GM19043 (cell line): ENCODE results near the gene GPR143.
"Not testable (repeated sequence)": the region's sequence is repeated elsewhere in the genome, so short reads cannot be mapped to it uniquely, and the experiment has no call there.

ENCODE experiments used
- ATAC-seq: cut with Tn5 transposase; IDR thresholded peaks from one replicate; pipeline ENCODE4 v1.9.1; 2021; ENCODE audit warnings: low read depth; ENCODE audit not compliant: unreplicated experiment

The GPR143 gene

DNA sequence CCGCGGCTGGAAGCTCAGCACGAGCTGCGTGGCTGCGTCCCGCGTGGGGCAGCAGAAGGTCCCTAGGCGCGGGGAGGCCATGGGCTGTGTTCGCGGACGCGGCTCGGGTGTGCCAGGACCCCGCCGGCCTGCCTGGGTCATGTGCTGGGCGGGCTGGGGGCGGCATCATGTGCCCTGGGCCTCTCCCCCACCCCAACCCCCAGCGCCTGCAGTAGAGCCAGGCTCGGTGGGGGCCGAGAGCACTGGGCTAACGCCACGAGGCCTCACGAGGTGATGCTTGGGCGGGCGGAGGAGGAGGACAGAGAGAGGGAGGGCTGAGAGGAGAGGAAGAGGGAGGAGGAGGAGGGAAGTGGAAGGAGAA is at the start of gene GPR143:
TSS of gene GPR143 (minus strand) at position 111 of the 361 bp plus-strand sequence. CDS start at position 81, 30 bp downstream.
- no peak for ATAC-seq

GRCh38 chrX:9811086-9811485 is 45.4 kb upstream of the GPR143 start:
- ATAC-seq, result not testable (repeated sequence)

DNA sequence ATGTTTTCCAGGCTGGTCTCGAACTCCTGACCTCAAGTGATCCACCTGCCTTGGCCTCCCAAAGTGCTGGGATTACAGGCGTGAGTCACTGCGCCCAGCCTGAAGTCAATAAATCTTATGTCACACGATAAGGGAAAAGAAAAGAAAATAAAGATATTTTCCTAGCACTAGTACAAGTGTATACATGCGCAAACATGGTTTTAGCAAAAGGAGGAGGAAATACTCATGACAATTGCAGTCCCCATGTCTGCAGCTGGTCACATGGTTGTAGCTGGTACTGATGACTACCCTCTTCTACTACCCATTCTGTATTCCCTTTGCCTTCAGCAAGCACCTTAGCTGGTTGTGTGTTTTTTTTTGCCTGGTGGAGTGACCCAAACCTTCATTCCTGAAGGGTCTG is 44.2 kb upstream of the GPR143 start:
- not testable (repeated sequence) for ATAC-seq

DNA sequence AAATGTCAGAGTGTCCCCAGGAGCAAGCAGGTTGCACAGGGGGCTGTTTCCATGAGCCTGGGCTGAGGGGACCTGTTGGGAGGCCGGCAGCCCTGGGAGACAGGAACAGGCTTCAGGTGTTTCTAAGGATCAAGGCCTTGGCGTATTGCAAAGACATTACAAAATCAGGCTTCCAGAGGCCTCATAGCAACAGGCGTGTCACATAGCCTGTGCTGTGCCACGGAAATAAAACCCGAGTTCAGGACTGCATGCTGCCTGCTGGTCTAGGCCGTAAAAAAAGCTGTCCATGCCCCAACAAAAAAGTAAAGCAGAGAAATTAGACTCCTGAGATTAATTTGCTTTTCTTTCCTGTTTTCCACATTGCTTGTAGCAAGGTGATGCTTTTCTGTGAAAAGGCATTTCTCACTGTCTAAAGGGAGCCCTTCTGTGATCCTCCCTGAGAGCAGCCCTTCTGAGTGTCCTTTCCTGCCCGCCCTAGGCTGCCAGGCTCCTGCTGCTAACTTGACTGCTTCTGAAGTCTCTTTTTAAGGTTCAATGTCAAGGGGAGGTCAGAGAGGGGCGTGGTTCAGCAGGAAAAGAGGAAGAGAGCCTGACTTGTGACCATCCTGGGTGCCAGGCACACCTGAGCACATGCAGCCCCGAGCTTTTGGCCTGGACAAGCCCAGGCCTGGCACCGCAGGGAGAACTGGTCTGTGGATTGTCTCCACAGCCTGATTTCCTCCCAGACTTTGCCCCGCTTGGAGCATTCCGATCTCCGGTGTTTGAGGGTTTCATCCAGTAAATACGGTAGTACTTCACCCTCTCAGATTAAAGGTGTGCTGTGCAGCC is 41.9 kb upstream of the GPR143 start:
- ATAC-seq, result no peak

DNA sequence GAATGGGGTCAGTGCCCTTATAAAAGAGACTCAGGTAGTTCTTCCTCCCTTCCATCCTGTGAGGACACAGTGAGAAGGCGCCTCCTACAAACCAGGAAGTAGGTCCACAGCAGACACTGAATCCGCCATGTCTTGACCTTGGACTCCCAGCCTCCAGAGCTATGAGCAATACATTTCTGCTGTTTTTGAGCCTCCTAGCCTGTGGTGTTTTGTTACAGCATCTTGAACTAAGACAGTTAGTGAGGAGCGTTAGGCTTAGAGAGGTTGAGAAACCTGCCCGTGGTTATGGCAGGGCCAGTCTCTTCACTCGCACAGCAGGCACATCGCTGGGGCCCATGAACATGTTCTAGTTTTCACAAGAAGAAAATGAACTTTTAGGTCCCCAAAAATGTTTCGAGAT is 40.3 kb upstream of the GPR143 start:
- no peak for ATAC-seq

GRCh38 chrX:9804444-9804843 is 38.8 kb upstream of the GPR143 start:
- ATAC-seq, result no peak

- no peak for ATAC-seq
Measured at GRCh38 chrX:9802737-9803136, 37.1 kb upstream of the GPR143 start.

- ATAC-seq, result no peak
Measured at GRCh38 chrX:9797384-9798360, 32.0 kb upstream of the GPR143 start.

- no peak for ATAC-seq
Measured at GRCh38 chrX:9794495-9794894, 28.8 kb upstream of the GPR143 start.

GRCh38 chrX:9790866-9791265 is 25.2 kb upstream of the GPR143 start:
- no peak for ATAC-seq

DNA sequence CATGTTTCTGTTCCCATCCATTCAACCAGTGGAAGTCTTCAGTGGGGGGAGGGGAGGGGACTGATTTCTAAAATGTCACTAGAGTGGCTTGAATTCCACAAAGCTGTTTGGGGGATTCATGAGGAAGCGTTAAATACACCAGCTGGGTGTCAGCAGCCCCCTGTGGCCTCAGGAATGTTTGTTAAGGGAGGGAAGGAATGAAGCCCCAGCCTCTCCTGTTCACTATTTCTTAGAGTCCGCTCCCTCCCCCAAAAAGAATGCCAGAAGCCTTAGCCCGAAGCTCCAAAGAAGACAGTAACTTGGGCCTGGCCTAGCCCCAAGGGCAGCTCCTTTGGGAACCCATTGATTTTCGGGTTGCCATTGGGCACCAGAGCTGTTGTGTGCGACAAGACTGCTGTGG is 23.9 kb upstream of the GPR143 start:
- ATAC-seq, result no peak

DNA sequence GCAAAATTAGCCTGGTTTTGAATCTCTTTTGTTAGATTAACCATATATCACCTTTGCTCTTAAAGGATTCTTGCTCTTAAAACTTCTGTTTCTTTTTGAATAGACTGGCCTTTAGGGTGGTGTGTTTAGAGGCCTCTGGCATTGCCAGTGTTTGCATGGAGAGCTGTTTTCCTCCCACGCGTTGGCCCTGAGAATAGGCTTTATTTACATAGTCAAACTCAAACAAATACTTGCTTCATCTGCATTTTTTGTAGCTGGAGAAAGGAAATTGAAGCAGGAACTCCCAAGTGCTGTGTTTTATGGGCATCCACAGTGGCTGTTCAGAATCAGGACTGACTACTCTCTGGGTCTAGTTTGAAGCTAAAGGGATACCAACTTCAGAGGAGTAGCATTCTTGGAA is 23.3 kb upstream of the GPR143 start:
- no peak for ATAC-seq

- no peak for ATAC-seq
Measured at GRCh38 chrX:9786798-9787635, 21.4 kb upstream of the GPR143 start.

DNA sequence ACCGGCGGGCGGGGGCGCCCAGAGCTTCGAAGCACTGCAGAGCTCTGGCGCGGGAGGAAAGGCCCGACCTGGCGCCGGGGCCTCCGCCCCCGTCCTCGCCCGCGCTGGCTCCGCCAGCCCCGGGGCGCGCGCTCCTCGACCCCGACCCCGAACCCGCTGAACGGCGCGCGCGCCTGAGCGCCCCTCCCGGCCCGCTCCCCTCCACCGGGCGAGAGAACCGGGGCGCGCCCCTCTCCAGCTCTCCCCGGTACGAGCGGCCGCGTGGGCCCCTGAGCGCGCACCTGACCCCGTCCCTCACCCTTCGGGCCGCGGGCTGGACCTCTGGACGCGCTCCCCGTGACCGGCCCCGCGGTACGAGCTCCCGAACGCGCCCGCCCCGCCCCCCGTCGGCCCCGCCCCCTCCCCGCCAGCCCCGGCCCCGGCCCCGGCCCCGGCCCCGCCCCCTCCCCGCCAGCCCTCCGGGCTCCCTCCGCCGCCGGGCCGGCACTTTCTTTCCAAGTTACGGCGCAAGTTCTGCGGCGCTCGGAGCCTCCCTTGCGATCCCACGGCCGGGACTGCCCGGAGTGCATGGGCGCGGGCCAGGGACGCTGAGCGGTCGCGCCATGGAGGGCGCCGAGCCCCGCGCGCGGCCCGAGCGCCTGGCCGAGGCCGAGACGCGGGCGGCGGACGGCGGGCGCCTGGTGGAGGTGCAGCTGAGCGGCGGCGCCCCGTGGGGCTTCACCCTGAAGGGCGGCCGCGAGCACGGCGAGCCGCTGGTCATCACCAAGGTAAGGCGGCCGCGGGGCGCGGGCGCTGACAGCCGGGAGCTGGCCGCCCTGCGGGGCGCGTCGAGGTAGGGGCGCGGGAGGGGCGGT is 20.5 kb upstream of the GPR143 start, which contains the start of gene SHROOM2:
TSS of gene SHROOM2 (plus strand) at position 486 of the 854 bp plus-strand sequence. CDS start at position 603, 117 bp downstream.
- ATAC-seq, result no peak

DNA sequence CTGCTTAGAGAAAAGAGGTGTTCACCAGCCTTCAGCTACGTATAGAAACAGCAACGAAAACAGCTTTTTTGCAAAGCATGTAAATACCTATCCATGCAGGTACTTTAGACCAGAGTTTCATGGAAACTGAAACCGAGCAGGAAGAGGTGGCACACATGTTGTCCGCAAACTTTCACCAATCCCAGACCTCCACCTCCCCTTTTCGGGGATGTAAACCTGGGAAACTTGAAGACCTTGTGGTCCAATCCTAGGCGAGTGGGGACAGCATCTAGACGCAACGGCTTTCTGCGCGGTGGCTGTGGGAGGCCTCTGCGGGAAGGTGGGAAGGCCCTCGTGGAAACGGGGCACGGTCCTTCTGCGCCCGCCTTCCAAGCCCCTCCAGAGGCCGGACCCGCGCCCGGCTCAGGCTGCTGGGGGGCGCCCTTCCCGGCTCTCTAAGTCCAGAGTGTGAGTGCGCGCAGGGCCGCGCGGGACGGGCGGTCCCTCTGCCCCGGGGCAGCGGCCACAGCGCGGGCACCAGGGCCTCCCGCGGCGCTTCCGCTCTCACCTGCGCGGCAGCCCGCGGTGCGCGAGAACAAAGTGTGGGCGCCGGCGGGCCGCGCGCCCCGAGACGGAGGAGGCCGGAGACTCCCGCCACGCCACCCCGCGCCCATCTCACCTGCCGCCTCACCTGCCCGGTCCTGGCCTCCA is 19.8 kb upstream of the GPR143 start:
- ATAC-seq, result no peak

- no peak for ATAC-seq
Measured at GRCh38 chrX:9784332-9784731, 18.7 kb upstream of the GPR143 start.

GRCh38 chrX:9781941-9782340 is 16.3 kb upstream of the GPR143 start:
- no peak for ATAC-seq

DNA sequence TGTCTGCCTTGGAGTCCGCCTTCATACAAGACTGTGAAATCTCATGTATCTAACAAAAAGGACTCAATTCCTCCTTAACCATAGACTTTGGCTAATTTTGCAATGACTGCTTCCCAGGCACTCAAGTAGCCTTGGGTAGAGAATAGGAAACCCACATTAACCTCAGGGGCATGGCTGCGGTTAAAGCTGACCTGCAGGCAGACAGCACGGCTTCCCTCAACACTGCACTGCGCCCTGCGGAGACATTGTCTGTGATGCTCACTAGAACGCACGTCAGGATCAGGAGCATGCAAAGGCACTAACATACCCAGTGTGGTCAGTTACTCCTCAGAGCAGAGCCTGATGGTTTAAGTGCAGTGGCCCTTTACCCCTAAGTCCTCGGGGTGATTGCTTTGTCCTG is 10.3 kb upstream of the GPR143 start:
- no peak for ATAC-seq

GRCh38 chrX:9772943-9773342 is 7.3 kb upstream of the GPR143 start:
- ATAC-seq, result no peak
